GM21786 (cell line): ENCODE measurements around the gene OR2T1.
"Not testable (repeated sequence)": the region's sequence is repeated elsewhere in the genome, so short reads cannot be mapped to it uniquely, and the experiment has no call there.

Experiments
- ATAC-seq: cut with Tn5 transposase; IDR thresholded peaks from one replicate; pipeline ENCODE4 v1.9.1; 2021; ENCODE audit not compliant: unreplicated experiment

OR2T1 gene

DNA sequence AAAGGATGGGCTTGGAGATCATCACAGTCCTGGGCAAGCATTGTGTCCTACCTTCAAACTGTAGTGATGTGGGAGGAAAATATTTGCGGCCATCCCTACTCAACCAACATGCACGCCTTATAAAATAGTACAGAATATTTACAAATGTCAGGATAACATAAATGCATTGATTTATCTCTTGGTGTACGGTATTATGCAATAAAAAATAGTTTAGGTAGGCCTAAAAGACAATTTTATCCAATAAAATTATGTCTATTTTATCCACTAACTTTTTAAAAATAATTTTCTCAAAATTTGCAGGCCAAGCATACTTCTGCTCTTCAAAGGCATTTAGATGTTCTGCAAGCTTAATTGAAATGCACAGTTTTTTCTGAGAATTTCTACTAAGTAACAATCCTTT lies at the start of gene OR2T1:
TSS of gene OR2T1 (plus strand) at position 301 of the 400 bp plus-strand sequence. CDS start 3,100 bp downstream, outside the sequence.
- no peak for ATAC-seq

DNA sequence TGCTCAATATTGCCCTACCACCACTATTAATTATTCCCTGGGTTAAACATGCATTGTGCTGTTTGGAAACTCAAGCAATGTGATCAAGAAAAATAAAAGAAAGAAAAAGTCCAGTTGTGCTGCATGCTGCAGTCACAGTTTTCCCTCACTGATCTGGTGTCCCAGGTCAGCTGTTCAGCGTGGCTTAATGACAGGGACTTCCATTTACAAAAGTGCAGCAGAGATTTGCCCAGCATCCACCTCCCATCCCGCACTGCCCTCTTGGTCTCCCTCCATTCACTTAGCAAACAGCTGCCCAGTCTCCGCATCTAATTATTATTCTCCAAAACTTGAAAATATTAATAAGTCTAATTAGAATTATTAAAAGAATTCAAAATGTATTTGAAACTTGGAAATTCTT lies 43.4 kb upstream of the OR2T1 start:
- no peak for ATAC-seq

DNA sequence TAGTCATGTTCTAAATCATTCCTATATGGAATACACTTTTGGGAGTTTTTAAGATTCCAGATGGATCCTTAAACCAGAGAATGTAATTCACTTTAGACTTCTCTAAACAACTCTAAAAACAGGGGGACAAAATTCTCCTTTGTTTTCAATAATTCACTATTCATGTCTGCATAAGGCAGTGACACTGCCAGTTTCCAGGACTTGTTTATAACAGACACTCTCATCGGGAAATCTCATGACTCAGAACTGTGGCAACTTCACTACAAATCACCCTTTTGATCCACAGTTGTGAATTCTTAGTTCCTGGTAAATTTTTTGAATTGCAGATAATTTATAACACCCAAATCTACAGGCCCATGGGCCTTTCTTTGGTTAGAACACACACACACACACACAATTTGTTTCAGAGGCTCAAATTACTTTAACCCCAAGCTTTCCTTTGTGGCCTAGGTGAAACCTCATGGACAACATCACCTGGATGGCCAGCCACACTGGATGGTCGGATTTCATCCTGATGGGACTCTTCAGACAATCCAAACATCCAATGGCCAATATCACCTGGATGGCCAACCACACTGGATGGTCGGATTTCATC lies 41.6 kb upstream of the OR2T1 start, which contains the start of gene OR2T4:
TSS of gene OR2T4 (plus strand) at position 545 of the 595 bp plus-strand sequence. CDS start at position 545, 0 bp downstream.
- ATAC-seq: no peak

GRCh38 chr1:248366609-248367008 lies 36.2 kb upstream of the OR2T1 start:
- no peak for ATAC-seq

GRCh38 chr1:248372394-248372793 lies 30.5 kb upstream of the OR2T1 start:
- ATAC-seq: no peak

DNA sequence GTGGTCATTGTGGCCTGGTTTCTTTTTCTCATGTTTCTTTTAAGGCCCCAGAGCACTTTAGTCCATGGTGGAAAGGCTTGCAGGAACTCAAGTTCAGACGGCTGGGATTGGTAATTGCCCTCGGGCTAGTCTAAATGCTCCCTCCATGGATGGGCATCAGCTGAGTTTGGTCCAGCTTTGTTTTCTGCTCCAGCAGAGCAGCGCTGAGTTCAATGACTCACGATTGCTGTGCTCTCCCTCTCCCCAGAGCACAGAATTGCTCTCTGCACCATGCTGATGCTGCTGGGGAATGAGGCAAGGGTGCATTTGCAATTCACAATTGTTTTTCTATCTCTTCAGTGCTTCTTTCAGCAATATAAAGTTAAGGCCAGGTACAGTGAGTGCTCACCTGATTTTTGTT lies 29.1 kb upstream of the OR2T1 start:
- no peak for ATAC-seq

- no peak for ATAC-seq
These were observed 27.4 kb upstream of the OR2T1 start, which contains the start of gene OR2T6 for GRCh38 chr1:248375446-248375845. TSS of gene OR2T6 (plus strand) at chr1:248375746. CDS start at chr1:248387609, 11,863 bp downstream.

DNA sequence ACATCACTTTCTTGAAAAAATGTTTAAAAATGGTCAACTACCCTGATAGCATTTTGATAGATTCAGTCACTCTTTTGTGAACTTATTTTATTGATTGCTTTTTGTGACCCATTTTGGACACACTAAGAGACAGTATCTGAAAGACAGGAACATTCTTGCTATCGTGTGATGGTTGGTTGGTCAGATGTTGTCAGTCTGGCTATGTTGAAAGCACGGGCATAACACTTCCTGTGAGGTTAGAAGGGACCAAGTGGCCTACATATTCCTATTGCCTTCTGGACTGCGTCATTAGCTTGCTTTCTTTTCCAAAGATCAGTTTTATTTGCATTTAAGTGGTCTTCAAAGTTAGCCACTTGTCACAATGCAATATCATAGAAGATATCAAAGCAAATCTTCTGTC lies 25.9 kb upstream of the OR2T1 start:
- ATAC-seq: no peak

DNA sequence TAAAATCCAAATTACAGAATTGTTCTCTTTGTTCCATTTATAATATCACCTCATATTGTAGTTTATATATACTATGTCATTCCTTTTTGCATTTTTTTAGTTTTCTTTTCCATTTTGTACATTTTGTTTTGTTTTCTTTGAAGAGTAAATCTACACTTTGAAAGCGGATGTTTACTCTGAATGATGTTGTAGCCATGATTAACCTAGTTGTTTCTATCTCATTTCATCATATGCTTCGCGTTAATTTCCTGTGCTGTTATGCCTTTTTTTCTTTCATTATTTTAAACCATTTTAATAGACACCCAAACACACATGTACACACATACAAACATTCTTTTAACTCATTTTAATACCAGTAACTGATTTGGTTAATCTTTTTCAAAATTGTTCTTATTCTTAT lies 22.0 kb upstream of the OR2T1 start:
- no peak for ATAC-seq

- no peak for ATAC-seq
These were observed 14.4 kb upstream of the OR2T1 start for GRCh38 chr1:248388426-248388825.

DNA sequence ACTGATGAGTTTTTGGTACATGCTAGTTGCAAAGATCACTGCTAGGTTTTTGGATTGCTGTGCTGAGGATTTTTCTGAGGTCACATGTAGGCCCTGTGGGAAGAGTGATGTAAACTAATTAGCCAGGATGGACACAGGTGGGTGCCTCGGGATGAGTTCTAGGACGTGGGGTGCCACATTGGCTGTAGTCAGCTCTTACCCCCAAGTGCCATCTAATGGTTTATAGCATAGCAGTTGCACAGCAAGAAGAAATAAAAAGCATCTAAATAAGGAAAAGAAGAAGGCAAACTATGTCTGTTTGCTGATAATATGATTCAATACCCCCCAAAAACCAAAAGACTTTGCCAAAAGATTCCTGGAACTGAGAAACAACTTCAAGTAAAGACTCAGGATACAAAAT lies 9.8 kb upstream of the OR2T1 start:
- no peak for ATAC-seq

DNA sequence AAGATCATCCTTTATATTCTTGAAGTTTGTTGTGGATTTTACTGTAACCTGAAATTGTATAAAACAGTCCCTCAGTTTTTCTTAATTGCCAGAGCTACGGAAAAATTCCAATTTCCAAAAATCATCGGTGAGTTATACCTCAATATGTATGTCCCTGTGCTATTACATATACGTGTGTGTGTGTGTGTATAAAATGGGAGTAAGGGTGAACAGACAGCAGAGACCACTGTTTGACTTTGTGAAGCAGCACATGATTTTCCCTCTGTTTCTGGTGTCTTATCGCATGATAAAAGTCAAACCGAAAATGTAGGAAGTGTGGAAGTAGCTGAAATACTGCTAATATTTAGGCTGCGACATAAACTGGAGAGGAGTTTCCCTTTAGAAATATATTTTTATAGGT lies 1.2 kb downstream of the OR2T1 start:
- no peak for ATAC-seq

DNA sequence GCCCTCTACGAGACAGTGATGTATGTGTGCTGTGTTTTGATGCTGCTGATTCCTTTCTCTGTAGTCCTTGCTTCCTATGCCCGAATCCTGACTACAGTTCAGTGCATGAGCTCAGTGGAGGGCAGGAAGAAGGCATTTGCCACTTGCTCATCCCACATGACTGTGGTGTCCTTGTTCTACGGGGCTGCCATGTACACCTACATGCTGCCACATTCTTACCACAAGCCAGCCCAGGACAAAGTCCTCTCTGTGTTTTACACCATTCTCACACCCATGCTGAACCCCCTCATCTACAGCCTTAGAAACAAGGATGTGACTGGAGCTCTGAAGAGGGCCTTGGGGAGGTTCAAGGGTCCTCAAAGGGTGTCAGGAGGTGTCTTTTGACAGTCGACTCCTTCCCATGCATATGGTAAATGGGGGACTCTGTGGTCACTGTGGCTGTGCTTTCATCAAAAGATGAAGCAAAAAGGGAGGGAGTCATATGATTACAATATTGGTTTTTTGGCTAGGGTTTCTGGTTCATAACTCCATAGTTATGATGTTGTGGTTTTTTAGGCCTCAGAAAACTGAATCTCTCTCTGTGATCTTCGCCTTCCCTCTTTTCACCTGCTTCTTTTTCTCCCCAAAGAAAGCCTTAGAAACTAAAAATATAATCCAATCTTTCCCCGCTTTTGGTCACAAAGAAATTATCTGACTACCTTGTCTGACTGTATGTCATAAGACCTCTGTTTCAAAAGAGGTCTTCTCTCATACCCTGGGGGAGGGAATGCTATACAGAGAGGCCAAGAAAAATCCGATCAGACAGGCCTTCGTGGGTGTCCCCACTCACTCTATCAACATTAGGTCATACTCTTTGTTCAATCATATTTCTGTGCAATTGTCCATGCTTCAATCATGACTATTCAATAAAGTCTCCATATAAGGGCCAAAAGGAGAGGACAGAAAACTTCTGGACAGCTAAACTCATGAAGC lies 4.2 kb downstream of the OR2T1 start:
- no peak for ATAC-seq

GRCh38 chr1:248416226-248416625 lies 13.4 kb downstream of the OR2T1 start:
- no peak for ATAC-seq

DNA sequence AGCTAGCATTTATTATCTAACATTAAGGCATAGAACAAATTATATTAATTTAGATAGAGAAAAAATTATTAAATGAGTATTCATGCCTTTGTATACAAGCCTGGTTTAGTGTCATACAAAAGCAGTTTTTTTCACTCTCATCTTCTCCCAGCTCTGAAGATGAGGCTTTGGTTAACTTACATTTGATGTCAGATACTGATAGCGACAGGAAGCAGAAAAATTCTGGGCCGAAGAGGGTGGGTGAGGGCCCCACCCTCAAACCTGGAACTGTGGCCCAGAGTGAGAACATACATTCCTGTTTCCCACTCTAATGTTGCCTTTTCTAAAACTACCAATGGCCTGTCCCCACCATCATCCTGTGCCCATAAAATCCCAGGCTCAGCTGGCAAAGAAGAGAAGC lies 15.0 kb downstream of the OR2T1 start:
- ATAC-seq: no peak

GRCh38 chr1:248421384-248421783 lies 18.5 kb downstream of the OR2T1 start:
- ATAC-seq: no peak

DNA sequence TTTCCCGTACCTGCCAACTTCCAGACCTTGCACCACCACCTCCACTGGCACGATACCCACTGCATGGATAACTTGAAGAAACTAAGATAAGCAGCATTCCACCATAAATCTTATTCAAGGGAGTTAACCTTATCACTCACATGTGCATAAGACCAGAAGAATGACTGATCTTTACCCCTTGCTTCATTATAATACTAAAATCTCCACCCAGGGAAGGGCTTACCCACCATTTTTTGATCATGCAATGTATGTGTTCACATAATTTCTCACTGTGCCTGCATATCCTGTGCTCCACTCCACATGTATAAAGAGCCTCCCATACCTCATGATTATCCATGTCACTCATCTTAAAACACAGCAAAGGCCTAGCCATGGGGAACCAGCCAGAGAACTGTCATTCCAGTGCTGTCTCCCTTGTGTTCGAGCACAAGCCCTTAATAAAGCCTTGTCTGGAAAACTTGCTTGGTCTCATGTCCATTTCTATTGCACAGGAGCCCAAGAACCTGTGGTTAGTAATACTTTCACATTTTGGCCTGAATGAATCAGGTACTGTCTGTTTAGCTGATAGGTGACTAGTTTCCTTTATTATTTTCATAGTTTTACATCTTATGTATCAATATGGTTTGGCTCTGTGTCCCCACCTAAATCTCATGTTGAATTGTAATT lies 24.8 kb downstream of the OR2T1 start:
- peak; percentile 34 for ATAC-seq

DNA sequence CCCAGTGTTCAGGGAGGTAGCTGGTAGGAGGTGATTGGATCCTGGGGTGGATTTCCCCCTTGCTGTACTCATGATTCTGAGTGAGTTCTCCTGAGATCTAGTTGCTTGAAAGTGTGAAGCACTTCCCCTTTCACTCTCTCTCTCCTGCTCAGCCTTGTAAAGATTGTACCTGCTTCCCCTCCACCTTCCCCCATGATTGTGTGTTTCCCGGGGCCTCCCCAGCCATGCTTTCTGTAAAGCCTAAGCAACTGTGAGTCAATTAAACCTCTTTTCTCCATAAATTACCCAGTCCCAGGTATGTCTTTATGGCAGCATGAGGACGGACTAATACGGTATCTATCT lies 25.3 kb downstream of the OR2T1 start:
- ATAC-seq: peak; percentile 98

GRCh38 chr1:248431683-248432082 lies 28.8 kb downstream of the OR2T1 start:
- ATAC-seq: not testable (repeated sequence)

GRCh38 chr1:248432201-248432600 lies 29.4 kb downstream of the OR2T1 start:
- ATAC-seq: not testable (repeated sequence)

DNA sequence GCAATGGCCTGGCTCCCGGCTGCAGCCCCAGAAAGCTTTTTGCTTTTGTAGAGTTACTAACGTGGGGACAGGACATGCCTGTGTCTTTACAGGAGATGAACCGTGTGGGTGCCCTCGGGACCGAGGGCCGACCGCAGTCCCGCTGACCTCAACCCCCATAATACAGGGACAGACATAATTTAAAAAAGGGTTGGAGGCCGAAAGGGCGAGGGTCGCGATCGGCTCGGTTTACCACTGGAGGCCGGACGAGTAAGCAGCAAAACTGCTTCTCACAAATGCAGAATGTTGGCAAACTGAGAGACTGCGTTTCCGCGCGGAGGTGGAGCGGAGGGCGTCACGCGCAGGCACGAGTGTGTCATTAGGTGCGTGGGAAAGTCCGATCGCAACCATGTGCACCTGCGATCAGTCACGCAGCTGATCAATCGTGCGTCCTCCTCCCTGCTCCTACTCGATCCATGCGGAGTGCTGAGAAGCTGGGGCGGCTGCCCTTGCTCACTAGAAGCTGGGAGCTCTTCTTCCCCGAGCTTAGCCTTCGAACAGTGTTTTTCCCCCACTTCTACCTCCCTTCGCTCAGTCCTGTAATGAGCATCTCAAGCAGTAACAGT lies 31.1 kb downstream of the OR2T1 start:
- not testable (repeated sequence) for ATAC-seq
